AG04450 (cell line): ENCODE results near the gene RTL5. TPM values are rescaled to one million over a fixed set of nuclear protein-coding genes. Genes with fewer than 3 reads are reported as not detected.

Experiments used
- CTCF ChIA-PET: fragments of 300-600, 350-600 bp; formaldehyde crosslinking; extraction: SDS; loops from one replicate; lab custom pipeline; 2022; ENCODE audit warnings: antibody characterized with exemption, inconsistent platforms; lab: Charles Lee
- POLR2A ChIA-PET: fragments of 350-600 bp; formaldehyde crosslinking; extraction: SDS; loops from one replicate; lab custom pipeline; 2021; ENCODE audit warnings: antibody characterized with exemption, inconsistent platforms; lab: Yijun Ruan, JAX
- DNase-seq: peaks from one replicate; pipeline ENCODE4 v3.0.0-alpha.2; 2011; ENCODE audit warnings: low read depth, low spot score
- H3K27ac ChIP-seq: one replicate; pipeline ENCODE4 v1.5.1; 2012; ENCODE audit warnings: low read depth, low read length, control low read depth
- H3K27me3 ChIP-seq: one replicate; pipeline ENCODE4 v1.6.0; 2012; ENCODE audit warnings: low read length; ENCODE audit not compliant: control insufficient read depth, insufficient read depth
- H3K4me3 ChIP-seq: 2 replicates; pipeline ENCODE4 v1.5.1; 2011; ENCODE audit warnings: mild to moderate bottlenecking, low read depth, low read length, control low read depth
- H3K9me3 ChIP-seq: 2 replicates; pipeline ENCODE4 v1.5.1; 2012; ENCODE audit warnings: low read length; ENCODE audit not compliant: control insufficient read depth, insufficient read depth
- CTCF ChIP-seq: IDR thresholded peaks from 2 replicates; pipeline ENCODE4 v1.5.1; 2011; ENCODE audit warnings: low read depth, low read length, control low read depth, inconsistent platforms
- polyA plus RNA-seq: library from polyadenylated mRNA; depleted of rRNA; stranded (reverse); fragments of >200 nt; gene quantifications from 2 replicates; pipeline ENCODE4 v1.2.3, GENCODE V29; 2011

Gene RTL5
- polyA plus RNA-seq, 1 experiment = 1.7 TPM

GRCh38 chrX:72095370-72095769, 36.3 kb downstream of the RTL5 start:
- CTCF ChIA-PET = no interaction called here
- POLR2A ChIA-PET = no interaction called here
- H3K9me3 ChIP-seq = no peaks in the 10 kb centered on the region

GRCh38 chrX:72094894-72095293, 36.8 kb downstream of the RTL5 start:
- Histone ChIP-seq H3K27ac (no peak overlapping the region), H3K9me3 (no peaks in the 10 kb centered on the region), H3K27me3 (no peaks in the 10 kb centered on the region), H3K4me3 (no peak overlapping the region)
- DNase-seq = no peak
- TF ChIP-seq CTCF = no peak
- ChIA-PET CTCF (interaction anchor here (0.6 kb wide), 1 partner anchor 96 kb away, joined by 3 read pairs; no protein-coding TSS in a partner anchor), POLR2A (no interaction called here)

More at GRCh38 chrX:72095370-72095769, 36.3 kb downstream of the RTL5 start:
- Histone ChIP-seq H3K27me3 (no peaks in the 10 kb centered on the region), H3K4me3 (no peak overlapping the region), H3K27ac (no peak overlapping the region)
- no peak for DNase-seq
- no peak for TF ChIP-seq CTCF

DNA sequence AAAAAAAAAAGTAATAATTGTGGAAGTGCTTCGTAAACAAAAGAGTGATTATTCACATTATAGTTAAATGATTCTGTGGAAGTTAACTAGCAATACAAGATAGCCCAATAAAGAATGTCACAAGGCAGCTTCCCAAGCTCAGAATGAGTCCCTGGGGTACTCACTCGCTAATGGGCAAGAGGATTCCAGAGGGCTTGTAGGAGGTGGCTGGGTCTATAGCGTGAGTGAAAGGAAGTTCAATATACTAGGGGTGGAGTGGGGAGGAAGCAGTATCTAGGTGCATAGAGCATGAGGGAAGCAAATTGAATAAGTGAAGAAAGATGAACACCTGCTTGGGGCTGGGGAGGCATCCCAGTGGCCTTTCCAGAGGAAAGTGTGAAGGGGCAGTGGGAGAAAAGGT, 42.5 kb downstream of the RTL5 start:
- no peak for DNase-seq
- POLR2A ChIA-PET = no interaction called here
- Histone ChIP-seq H3K27me3 (no peaks in the 10 kb centered on the region), H3K27ac (no peak overlapping the region), H3K4me3 (no peak overlapping the region), H3K9me3 (no peaks in the 10 kb centered on the region)
- CTCF ChIA-PET = no interaction called here
- no peak for TF ChIP-seq CTCF

GRCh38 chrX:72088761-72089160, 43.0 kb downstream of the RTL5 start:
- no peak for DNase-seq
- no peak for TF ChIP-seq CTCF
- H3K27me3 ChIP-seq = no peaks in the 10 kb centered on the region
- no peak overlapping the region for H3K27ac ChIP-seq
- POLR2A ChIA-PET = no interaction called here
- H3K4me3 ChIP-seq = no peak overlapping the region
- CTCF ChIA-PET = no interaction called here
- H3K9me3 ChIP-seq = no peaks in the 10 kb centered on the region

DNA sequence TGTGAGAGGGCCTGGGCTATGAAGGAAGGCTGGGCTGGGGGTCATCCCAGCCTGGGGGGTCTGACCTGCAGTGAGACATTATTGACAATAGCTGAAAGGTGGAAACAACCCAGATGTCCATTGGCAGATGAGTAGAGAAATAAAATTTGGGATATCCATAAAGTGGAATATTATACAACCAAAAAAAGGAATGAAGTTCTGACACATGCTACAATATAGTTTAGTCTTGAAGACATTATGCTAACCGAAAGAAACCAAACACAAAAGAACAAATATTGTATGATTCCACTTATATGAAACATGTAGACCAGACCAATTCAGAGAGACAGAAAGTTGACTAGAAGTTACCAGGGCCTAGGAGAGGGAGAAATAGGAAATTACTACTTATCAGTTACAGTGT, 44.7 kb downstream of the RTL5 start:
- TF ChIP-seq CTCF = no peak
- no peak overlapping the region for H3K4me3 ChIP-seq
- ChIA-PET CTCF (no interaction called here), POLR2A (no interaction called here)
- H3K27ac ChIP-seq = no peak overlapping the region
- H3K9me3 ChIP-seq = no peaks in the 10 kb centered on the region
- H3K27me3 ChIP-seq = no peaks in the 10 kb centered on the region
- DNase-seq = no peak
